GM06990 (cell line): Measurements from ENCODE around the gene JADE2.

Experiments
- DNase-seq: peaks from one replicate; pipeline ENCODE4 v3.0.0-alpha.2; 2011; ENCODE audit not compliant: insufficient read length; ENCODE audit errors: extremely low read depth
- H3K27me3 ChIP-seq: replicated peaks from 2 replicates; pipeline ENCODE4 v1.6.0; 2011; ENCODE audit warnings: low read length; ENCODE audit not compliant: control insufficient read depth, insufficient read depth
- H3K36me3 ChIP-seq: 2 replicates; pipeline ENCODE4 v1.5.1; 2011; ENCODE audit warnings: low read length; ENCODE audit not compliant: control insufficient read depth, insufficient read depth
- H3K4me3 ChIP-seq: replicated peaks from 2 replicates; pipeline ENCODE4 v1.5.1; 2011; ENCODE audit warnings: low read depth, mild to moderate bottlenecking, control low read depth, low read length
- TF ChIP-seq, protein P1 (sequence below): IDR thresholded peaks from 2 replicates; pipeline ENCODE4 v1.5.1; 2011; ENCODE audit warnings: low read length, control low read depth, mild to moderate bottlenecking, inconsistent platforms; ENCODE audit not compliant: insufficient read depth, poor library complexity, severe bottlenecking

The JADE2 gene

DNA sequence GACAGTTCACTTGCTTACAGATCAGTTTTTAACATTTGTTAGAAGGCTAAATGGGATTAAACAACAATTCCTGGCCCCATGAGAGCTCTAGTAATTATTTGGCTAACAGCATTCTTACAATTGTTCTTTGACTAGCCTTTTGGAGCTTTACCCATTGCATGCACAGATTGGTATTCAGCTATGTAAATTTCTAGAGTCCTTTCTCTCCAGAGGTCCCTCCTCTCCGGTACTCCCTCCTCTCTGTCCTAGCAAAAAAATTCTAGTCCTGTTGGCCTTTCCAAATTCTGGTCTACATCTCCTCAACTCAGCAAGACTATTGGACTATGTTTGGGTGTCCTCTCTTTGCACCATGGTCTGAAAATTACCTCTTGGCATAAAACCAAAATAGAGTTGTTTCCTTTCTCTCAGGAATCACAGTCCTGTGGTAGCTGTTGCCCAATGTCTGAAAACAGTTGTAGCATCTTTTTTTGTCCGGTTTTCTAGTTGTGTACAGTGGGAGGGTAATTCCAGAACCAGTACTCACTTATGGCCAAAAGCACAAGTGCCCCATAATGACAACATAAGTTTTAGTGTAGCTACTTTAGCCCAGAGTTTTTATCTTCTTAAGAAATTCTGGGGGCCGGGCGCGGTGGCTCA, 89.1 kb downstream of the JADE2 start:
- H3K4me3 ChIP-seq, result no peak overlapping the region
- no peaks in the 10 kb centered on the region for H3K27me3 ChIP-seq
- TF ChIP-seq, protein P1, sequence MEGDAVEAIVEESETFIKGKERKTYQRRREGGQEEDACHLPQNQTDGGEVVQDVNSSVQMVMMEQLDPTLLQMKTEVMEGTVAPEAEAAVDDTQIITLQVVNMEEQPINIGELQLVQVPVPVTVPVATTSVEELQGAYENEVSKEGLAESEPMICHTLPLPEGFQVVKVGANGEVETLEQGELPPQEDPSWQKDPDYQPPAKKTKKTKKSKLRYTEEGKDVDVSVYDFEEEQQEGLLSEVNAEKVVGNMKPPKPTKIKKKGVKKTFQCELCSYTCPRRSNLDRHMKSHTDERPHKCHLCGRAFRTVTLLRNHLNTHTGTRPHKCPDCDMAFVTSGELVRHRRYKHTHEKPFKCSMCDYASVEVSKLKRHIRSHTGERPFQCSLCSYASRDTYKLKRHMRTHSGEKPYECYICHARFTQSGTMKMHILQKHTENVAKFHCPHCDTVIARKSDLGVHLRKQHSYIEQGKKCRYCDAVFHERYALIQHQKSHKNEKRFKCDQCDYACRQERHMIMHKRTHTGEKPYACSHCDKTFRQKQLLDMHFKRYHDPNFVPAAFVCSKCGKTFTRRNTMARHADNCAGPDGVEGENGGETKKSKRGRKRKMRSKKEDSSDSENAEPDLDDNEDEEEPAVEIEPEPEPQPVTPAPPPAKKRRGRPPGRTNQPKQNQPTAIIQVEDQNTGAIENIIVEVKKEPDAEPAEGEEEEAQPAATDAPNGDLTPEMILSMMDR, result no peak
- no peak for DNase-seq
- H3K36me3 ChIP-seq, result peaks cover 2% of the 10 kb centered on the region

DNA sequence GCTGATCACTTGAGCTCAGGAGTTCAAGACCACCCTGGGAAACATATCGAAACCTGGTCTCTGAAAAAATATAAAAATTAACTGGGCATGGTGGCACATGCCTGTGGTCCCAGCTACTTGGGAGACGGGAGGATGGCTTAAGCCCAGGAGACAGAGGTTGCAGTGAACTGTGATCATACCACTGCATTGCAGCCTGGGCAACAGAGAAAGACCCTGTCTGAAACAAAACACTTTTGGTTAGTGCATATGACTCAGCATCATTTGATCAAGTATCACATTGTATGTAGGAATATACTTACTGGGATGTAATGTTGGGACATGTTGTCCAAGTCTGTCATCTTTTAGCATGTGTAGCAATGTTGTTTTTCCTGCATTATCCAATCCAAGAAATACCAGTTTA, 95.2 kb downstream of the JADE2 start:
- peaks cover 7% of the 10 kb centered on the region for H3K36me3 ChIP-seq
- DNase-seq, result no peak

DNA sequence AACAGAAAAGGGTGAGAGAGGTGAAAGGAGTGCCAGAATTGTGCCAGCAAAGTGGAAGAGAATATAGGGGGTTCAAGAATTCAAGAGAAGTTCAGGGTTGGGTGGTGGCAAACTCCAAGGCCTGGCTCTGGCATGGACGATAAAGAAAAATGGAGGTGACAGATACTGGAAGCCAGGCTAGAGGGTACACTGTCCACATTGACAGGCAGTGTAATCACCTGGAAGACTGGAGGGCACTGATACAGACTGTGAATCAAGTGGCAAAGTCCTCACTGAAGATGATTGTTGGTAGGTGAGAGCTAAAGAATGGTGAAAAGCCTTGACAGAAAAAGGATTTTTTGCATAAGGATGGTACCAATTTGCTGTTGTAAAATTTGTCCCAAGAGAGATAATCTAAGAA, 100.1 kb downstream of the JADE2 start:
- Histone ChIP-seq H3K36me3 (peaks cover 4% of the 10 kb centered on the region), H3K4me3 (no peak overlapping the region), H3K27me3 (no peaks in the 10 kb centered on the region)
- TF ChIP-seq, protein P1, result no peak
- DNase-seq, result no peak

More for the DNA sequence above, 95.2 kb downstream of the JADE2 start:
- TF ChIP-seq, protein P1, result no peak
- H3K27me3 ChIP-seq, result no peaks in the 10 kb centered on the region
- H3K4me3 ChIP-seq, result no peak overlapping the region

DNA sequence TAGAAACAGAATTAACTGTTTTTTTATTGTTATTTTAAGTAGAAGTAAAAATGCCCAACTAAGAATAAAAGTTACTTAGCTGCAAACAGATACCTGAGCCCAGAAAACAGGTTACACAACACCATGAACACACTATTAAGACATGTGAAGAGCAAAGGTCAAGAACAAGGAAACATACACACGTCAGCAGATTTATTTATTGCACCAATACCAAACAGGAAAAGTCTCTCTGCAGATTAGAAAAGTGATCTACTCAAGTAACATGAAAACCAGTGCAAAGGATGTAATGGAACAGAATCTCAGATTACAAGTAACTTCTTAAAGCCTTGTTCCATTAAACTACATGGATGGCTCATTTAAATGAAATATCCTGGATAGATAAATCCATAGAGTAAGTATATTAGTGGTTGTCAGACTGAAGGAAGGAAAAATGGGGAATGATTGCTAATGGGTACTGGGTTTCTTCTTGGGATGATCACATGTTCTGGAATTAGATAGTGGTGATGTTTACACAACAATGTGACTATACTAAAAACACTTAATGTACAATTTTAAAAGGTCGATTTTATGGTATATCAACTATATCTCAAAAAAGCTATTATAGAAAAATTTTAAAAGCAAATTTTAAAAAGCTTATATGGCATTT, 101.0 kb downstream of the JADE2 start:
- no peaks in the 10 kb centered on the region for H3K27me3 ChIP-seq
- DNase-seq, result no peak
- peaks cover 2% of the 10 kb centered on the region; the same call in 1 of the 2 replicates for H3K36me3 ChIP-seq
- no peak overlapping the region for H3K4me3 ChIP-seq
- TF ChIP-seq, protein P1, result no peak
